Panc1 (cell line): ENCODE measurements around the gene SLC4A2.

Experiments
- POLR2AphosphoS5 ChIP-seq: IDR thresholded peaks from 2 replicates; pipeline ENCODE4 v1.6.1; 2012; ENCODE audit warnings: mild to moderate bottlenecking, low read depth, low read length, moderate library complexity
- SIN3A ChIP-seq: IDR thresholded peaks from 2 replicates; pipeline ENCODE4 v1.6.1; 2012; ENCODE audit warnings: low read depth, mild to moderate bottlenecking, low read length, moderate library complexity, borderline replicate concordance; ENCODE audit not compliant: insufficient read depth
- TCF7L2 ChIP-seq: IDR thresholded peaks from 2 replicates; pipeline ENCODE4 v1.6.1; 2011; ENCODE audit warnings: mild to moderate bottlenecking, low read depth, low read length, inconsistent platforms
- TF ChIP-seq, protein P1 (sequence below): fragments of 450-650 bp; IDR thresholded peaks from 2 replicates; pipeline ENCODE4 v1.5.1; 2017; ENCODE audit warnings: mild to moderate bottlenecking
- TF ChIP-seq, protein P2 (sequence below), 2 experiments: IDR thresholded peaks; 2 replicates each; pipeline ENCODE4 v1.6.1; 2011 to 2012; ENCODE audit warnings: low read depth in 2 of 2, control low read depth in 1 of 2, low read length in 1 of 2, mild to moderate bottlenecking in 1 of 2, moderate library complexity in 1 of 2; ENCODE audit not compliant: insufficient read depth in 1 of 2

- no peak for TF ChIP-seq POLR2AphosphoS5
- TF ChIP-seq, protein P1, sequence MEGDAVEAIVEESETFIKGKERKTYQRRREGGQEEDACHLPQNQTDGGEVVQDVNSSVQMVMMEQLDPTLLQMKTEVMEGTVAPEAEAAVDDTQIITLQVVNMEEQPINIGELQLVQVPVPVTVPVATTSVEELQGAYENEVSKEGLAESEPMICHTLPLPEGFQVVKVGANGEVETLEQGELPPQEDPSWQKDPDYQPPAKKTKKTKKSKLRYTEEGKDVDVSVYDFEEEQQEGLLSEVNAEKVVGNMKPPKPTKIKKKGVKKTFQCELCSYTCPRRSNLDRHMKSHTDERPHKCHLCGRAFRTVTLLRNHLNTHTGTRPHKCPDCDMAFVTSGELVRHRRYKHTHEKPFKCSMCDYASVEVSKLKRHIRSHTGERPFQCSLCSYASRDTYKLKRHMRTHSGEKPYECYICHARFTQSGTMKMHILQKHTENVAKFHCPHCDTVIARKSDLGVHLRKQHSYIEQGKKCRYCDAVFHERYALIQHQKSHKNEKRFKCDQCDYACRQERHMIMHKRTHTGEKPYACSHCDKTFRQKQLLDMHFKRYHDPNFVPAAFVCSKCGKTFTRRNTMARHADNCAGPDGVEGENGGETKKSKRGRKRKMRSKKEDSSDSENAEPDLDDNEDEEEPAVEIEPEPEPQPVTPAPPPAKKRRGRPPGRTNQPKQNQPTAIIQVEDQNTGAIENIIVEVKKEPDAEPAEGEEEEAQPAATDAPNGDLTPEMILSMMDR: no peak
- TF ChIP-seq, protein P2, sequence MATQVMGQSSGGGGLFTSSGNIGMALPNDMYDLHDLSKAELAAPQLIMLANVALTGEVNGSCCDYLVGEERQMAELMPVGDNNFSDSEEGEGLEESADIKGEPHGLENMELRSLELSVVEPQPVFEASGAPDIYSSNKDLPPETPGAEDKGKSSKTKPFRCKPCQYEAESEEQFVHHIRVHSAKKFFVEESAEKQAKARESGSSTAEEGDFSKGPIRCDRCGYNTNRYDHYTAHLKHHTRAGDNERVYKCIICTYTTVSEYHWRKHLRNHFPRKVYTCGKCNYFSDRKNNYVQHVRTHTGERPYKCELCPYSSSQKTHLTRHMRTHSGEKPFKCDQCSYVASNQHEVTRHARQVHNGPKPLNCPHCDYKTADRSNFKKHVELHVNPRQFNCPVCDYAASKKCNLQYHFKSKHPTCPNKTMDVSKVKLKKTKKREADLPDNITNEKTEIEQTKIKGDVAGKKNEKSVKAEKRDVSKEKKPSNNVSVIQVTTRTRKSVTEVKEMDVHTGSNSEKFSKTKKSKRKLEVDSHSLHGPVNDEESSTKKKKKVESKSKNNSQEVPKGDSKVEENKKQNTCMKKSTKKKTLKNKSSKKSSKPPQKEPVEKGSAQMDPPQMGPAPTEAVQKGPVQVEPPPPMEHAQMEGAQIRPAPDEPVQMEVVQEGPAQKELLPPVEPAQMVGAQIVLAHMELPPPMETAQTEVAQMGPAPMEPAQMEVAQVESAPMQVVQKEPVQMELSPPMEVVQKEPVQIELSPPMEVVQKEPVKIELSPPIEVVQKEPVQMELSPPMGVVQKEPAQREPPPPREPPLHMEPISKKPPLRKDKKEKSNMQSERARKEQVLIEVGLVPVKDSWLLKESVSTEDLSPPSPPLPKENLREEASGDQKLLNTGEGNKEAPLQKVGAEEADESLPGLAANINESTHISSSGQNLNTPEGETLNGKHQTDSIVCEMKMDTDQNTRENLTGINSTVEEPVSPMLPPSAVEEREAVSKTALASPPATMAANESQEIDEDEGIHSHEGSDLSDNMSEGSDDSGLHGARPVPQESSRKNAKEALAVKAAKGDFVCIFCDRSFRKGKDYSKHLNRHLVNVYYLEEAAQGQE (IDR thresholded peaks at IDR 0.05; ENCODE audit: insufficient read depth in 1 of 2, low read depth in 2 of 2, low read length in 1 of 2): no peak
- TF ChIP-seq SIN3A: no peak
- no peak for TF ChIP-seq TCF7L2
These were observed 12.5 kb upstream of the SLC4A2 start for GRCh38 chr7:151046603-151047573.
